Esophagus squamous epithelium (tissue), 5 donors: ENCODE data around the gene SPRYD7. TPM values are rescaled to one million over a fixed set of nuclear protein-coding genes. Genes with fewer than 3 reads are reported as not detected.

Source experiments
- DNase-seq: peaks from one replicate; lab custom pipeline; 2025; lab: John Stamatoyannopoulos, UW
- H3K27ac ChIP-seq, 4 donors: fragments of 200-600 bp; sonication (generic); one replicate each; pipeline ENCODE4 v1.5.1; 2016 to 2019; ENCODE audit warnings: mild to moderate bottlenecking in 1 of 4
- H3K27me3 ChIP-seq, 4 donors: fragments of 200-600 bp; sonication (generic); 1 replicate in 3 of 4; 2 replicates in 1 of 4; pipeline versions ENCODE4 v1.5.1 to v1.6.0; 2017 to 2021; ENCODE audit warnings: antibody characterized with exemption in 1 of 4
- H3K36me3 ChIP-seq, 3 donors: fragments of 200-600 bp; sonication (generic); one replicate each; pipeline ENCODE4 v1.5.1; 2016 to 2019
- H3K4me1 ChIP-seq, 3 donors: fragments of 200-600 bp; sonication (generic); one replicate each; pipeline ENCODE4 v1.5.1; 2017 to 2019
- H3K4me3 ChIP-seq, 4 donors: fragments of 200-600 bp; sonication (generic); 1 replicate in 3 of 4; 2 replicates in 1 of 4; pipeline ENCODE4 v1.5.1; 2016 to 2019; ENCODE audit warnings: mild to moderate bottlenecking in 2 of 4, moderate library complexity in 1 of 4
- H3K9me3 ChIP-seq, 3 donors: fragments of 200-600 bp; sonication (generic); one replicate each; pipeline ENCODE4 v1.5.1; 2016 to 2019
- POLR2A ChIP-seq, 4 donors: fragments of 450-650 bp; IDR thresholded peaks; one replicate each; pipeline ENCODE4 v1.6.1; 2017; ENCODE audit warnings: antibody characterized with exemption in 4 of 4, mild to moderate bottlenecking in 4 of 4, moderate library complexity in 3 of 4
- WGBS, 2 donors: methylation state at CpG; one replicate each; pipeline ENCODE4 v1.1.5; 2018; 5-methylcytosine and 5-hydroxymethylcytosine counted together
- intact Hi-C: fragments of 100-400 bp; cut with DNase I; formaldehyde crosslinking; loops from one replicate; pipeline ENCODE4 v1.15.0; 2022
- total RNA-seq, 4 donors: library from RNA; depleted of rRNA; stranded (reverse); fragments of >200 nt; gene quantifications; one replicate each; pipeline ENCODE4 v1.1.0, GENCODE V29; 2016
- TF ChIP-seq, protein P1 (sequence below), 6 experiments: fragments of 450-650 bp in 4 of 6; fragments of 200-600 bp in 2 of 6; sonication (generic) in 2 of 6; IDR thresholded peaks; one replicate each; pipeline ENCODE4 v1.5.1; 2016 to 2019; ENCODE audit warnings: antibody characterized with exemption in 6 of 6, mild to moderate bottlenecking in 4 of 6, moderate library complexity in 4 of 6
- donor health status: DM: yes; HTN: yes; CAD: no.

Gene SPRYD7
- 10 to 100 TPM in 1 of 4 donors, 1 to 10 TPM in 3; 6.3 to 11.9 (median 9.2) TPM for total RNA-seq

- no peaks in the 10 kb centered on the region for H3K9me3 ChIP-seq
- H3K4me1 ChIP-seq = peaks cover 12 to 63% (median 15%) of the 10 kb centered on the region in 3 donors
- intact Hi-C loops = no loop called here
- peak in 2 of 4 donors; percentile 14 to 68 for TF ChIP-seq POLR2A (IDR thresholded peaks at IDR 0.05)
- TF ChIP-seq, protein P1, sequence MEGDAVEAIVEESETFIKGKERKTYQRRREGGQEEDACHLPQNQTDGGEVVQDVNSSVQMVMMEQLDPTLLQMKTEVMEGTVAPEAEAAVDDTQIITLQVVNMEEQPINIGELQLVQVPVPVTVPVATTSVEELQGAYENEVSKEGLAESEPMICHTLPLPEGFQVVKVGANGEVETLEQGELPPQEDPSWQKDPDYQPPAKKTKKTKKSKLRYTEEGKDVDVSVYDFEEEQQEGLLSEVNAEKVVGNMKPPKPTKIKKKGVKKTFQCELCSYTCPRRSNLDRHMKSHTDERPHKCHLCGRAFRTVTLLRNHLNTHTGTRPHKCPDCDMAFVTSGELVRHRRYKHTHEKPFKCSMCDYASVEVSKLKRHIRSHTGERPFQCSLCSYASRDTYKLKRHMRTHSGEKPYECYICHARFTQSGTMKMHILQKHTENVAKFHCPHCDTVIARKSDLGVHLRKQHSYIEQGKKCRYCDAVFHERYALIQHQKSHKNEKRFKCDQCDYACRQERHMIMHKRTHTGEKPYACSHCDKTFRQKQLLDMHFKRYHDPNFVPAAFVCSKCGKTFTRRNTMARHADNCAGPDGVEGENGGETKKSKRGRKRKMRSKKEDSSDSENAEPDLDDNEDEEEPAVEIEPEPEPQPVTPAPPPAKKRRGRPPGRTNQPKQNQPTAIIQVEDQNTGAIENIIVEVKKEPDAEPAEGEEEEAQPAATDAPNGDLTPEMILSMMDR (IDR thresholded peaks at IDR 0.05) = peak; percentile 79 to 96 (median 91)
- peaks cover 0 to 5% (median 0%) of the 10 kb centered on the region in 3 donors for H3K36me3 ChIP-seq
- DNase-seq = peak; percentile 83
- WGBS, 2 donors = 1 to 2% methylated on average over 11 to 33 of the region's 71 CpGs
- peak within 1 kb of the TSS; percentile 92 to 94 (median 92) for H3K27ac ChIP-seq
- no peaks in the 10 kb centered on the region for H3K27me3 ChIP-seq
- peak within 1 kb of the TSS; percentile 76 to 93 (median 87) for H3K4me3 ChIP-seq
These were observed at the start of gene SPRYD7 for GRCh38 chr13:49936075-49936967. TSS of gene SPRYD7 (minus strand) at chr13:49936340. CDS start at chr13:49936235, 105 bp downstream.

GRCh38 chr13:49985129-49985528 lies 49.0 kb upstream of the SPRYD7 start:
- DNase-seq = no peak
- intact Hi-C loops = loop anchor here (10.0 kb wide), 1 partner anchor 540 kb away; no protein-coding TSS in a partner anchor
- no peak for TF ChIP-seq POLR2A (IDR thresholded peaks at IDR 0.05)
- TF ChIP-seq, protein P1 (IDR thresholded peaks at IDR 0.05) = no peak
- 41 to 44% methylated on average over 2 of the region's 2 CpGs for WGBS, 2 donors
- Histone ChIP-seq H3K9me3 (no peaks in the 10 kb centered on the region), H3K4me1 (peaks cover 0 to 19% (median 0%) of the 10 kb centered on the region in 3 donors), H3K27me3 (no peaks in the 10 kb centered on the region), H3K27ac (no peak overlapping the region), H3K36me3 (no peaks in the 10 kb centered on the region), H3K4me3 (no peak overlapping the region)

GRCh38 chr13:49980266-49980665 lies 44.1 kb upstream of the SPRYD7 start:
- Histone ChIP-seq H3K9me3 (no peaks in the 10 kb centered on the region), H3K4me1 (peaks cover 0 to 24% (median 0%) of the 10 kb centered on the region in 3 donors), H3K4me3 (no peak overlapping the region), H3K27ac (no peak overlapping the region), H3K36me3 (no peaks in the 10 kb centered on the region), H3K27me3 (no peaks in the 10 kb centered on the region)
- intact Hi-C loops = loop anchor here (10.0 kb wide), 1 partner anchor 545 kb away; no protein-coding TSS in a partner anchor
- DNase-seq = no peak
- TF ChIP-seq, protein P1 (IDR thresholded peaks at IDR 0.05) = no peak
- TF ChIP-seq POLR2A (IDR thresholded peaks at IDR 0.05) = no peak

- Histone ChIP-seq H3K36me3 (no peaks in the 10 kb centered on the region), H3K4me1 (peaks cover 0 to 13% (median 0%) of the 10 kb centered on the region in 3 donors), H3K4me3 (no peak overlapping the region), H3K27ac (no peak overlapping the region), H3K27me3 (no peaks in the 10 kb centered on the region), H3K9me3 (no peaks in the 10 kb centered on the region)
- TF ChIP-seq, protein P1 (IDR thresholded peaks at IDR 0.05) = no peak
- TF ChIP-seq POLR2A (IDR thresholded peaks at IDR 0.05) = no peak
- WGBS, 2 donors = 82 to 86% methylated on average over 2 to 3 of the region's 3 CpGs
- intact Hi-C loops = loop anchor here (5.0 to 10.0 kb wide), 2 partner anchors 934 to 1097 kb away; no protein-coding TSS in a partner anchor
- DNase-seq = no peak
These were observed 41.9 kb upstream of the SPRYD7 start for GRCh38 chr13:49977992-49978391.
